Measurements from ENCODE around the gene EIF5.

GRCh38 chr14:103318750-103319419 lies 15.2 kb upstream of the EIF5 start:
- TF ChIP-seq POLR2AphosphoS5 (IDR thresholded peaks at IDR 0.05): no peak
- no peak for TF ChIP-seq CTCF (IDR thresholded peaks at IDR 0.05)
